GM21717 (cell line): ENCODE measurements around the gene HNRNPA1.

Experiments used
- ATAC-seq: cut with Tn5 transposase; IDR thresholded peaks from one replicate; pipeline ENCODE4 v1.9.1; 2021; ENCODE audit warnings: mild to moderate bottlenecking, moderate library complexity; ENCODE audit not compliant: unreplicated experiment

Gene HNRNPA1

DNA sequence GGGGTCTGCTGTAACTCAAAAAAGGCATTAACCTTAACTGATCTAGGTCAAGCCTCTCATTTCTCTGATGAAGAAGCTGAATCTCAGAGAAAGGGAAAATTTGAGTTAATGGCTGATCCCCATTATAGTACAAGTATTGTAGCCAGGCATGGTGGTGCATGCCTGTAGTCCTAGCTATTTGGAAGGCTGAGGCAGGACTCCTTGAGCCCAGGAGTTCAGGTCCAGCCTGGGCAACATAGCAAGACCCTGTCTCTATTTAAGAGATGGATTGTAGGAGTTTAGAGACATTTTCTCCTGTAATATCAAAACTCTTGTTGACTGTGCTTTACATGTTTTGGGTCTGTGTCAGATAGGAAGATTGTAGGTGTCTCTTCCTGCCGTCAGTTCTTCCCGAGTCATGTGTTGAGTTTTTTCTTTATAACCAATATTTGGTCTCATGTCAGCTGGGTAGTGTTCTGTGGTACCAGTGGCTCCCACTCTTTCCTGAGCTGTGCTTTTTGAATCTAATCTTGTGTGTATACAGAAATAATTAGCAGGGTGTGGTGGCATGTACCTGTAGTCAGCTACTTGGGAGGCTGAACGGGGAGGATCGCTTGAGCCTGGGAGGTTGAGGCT, 53.0 kb downstream of the HNRNPA1 start:
- ATAC-seq: no peak
